K562 (cell line): ENCODE data around the gene GSTM2. TPM values are rescaled to one million over a fixed set of nuclear protein-coding genes. Genes with fewer than 3 reads are reported as not detected.
A peak's percentile ranks its signal among the peaks of the same experiment; 100 is the strongest.
"Not testable (repeated sequence)": the region's sequence is repeated elsewhere in the genome, so short reads cannot be mapped to it uniquely, and the experiment has no call there.

Experiments used
- ATAC-seq: fragments of 200-7000 bp; cut with Tn5 transposase; 3 replicates; pipeline ENCODE4 v1.9.1; 2020; ENCODE audit warnings: moderate library complexity
- BruUV-seq: library from RNA; stranded (reverse); fragments of 400-500 nt; replicated peaks from 2 replicates; lab custom pipeline; 2021; lab: Mats Ljungman, UMichigan
- CTCF ChIA-PET: fragments of 300-600 bp; formaldehyde crosslinking; extraction: SDS; loops from one replicate; lab custom pipeline; 2021; ENCODE audit warnings: low intra/inter-chr PET ratio; lab: Yijun Ruan, JAX
- POLR2A ChIA-PET: fragments of 300-600, 350-650 bp; sonication (Branson Sonifier 250); formaldehyde crosslinking; extraction: SDS; loops from one replicate; lab custom pipeline; 2021; ENCODE audit warnings: antibody characterized with exemption, inconsistent platforms; lab: Yijun Ruan, JAX
- DNase-seq, 4 experiments: peaks; one replicate each; pipeline versions ENCODE4 v3.0.0 to v3.0.0-alpha.2; 2011 to 2018; ENCODE audit warnings: low spot score in 3 of 4, mixed read lengths in 3 of 4; ENCODE audit errors: extremely low read depth in 1 of 4
- FAIRE-seq: peaks from 2 replicates; lab custom pipeline; 2011; peaks lifted over from hg19 to GRCh38; lab: Jason Lieb, UNC
- H2AFZ ChIP-seq: 2 replicates; pipeline ENCODE4 v1.6.0; 2011; ENCODE audit warnings: low read depth, low read length, control low read depth, inconsistent platforms
- H3K27ac ChIP-seq: fragments of 200-600 bp; 3 replicates; pipeline ENCODE4 v1.8.0; 2011; ENCODE audit warnings: low read depth, mild to moderate bottlenecking, control low read depth, inconsistent platforms, low read length, moderate library complexity, mixed read lengths; ENCODE audit errors: extremely low read depth
- H3K27me3 ChIP-seq, 2 experiments: fragments of 300-600 bp in 1 of 2; 2 replicates in 1 of 2; 3 replicates in 1 of 2; pipeline versions ENCODE4 v1.6.0 to v1.8.0; 2011; ENCODE audit warnings: inconsistent platforms in 2 of 2, low read length in 2 of 2, mild to moderate bottlenecking in 1 of 2, mixed read lengths in 1 of 2, moderate library complexity in 1 of 2; ENCODE audit not compliant: control insufficient read depth in 2 of 2, insufficient read depth in 2 of 2
- H3K36me3 ChIP-seq: fragments of 300-600 bp; 3 replicates; pipeline ENCODE4 v1.8.0; 2011; ENCODE audit warnings: mild to moderate bottlenecking, low read length, inconsistent platforms; ENCODE audit not compliant: control insufficient read depth, insufficient read depth
- H3K4me1 ChIP-seq, 2 experiments: fragments of 200-600 bp in 1 of 2; replicated peaks in 1 of 2; 2 replicates in 1 of 2; 3 replicates in 1 of 2; pipeline versions ENCODE4 v1.5.1 to v1.8.0; 2011; ENCODE audit warnings: inconsistent platforms in 2 of 2, low read length in 2 of 2, mild to moderate bottlenecking in 1 of 2, mixed read lengths in 1 of 2, moderate library complexity in 1 of 2; ENCODE audit not compliant: control insufficient read depth in 2 of 2, insufficient read depth in 2 of 2
- H3K4me2 ChIP-seq: 2 replicates; pipeline ENCODE4 v1.6.1; 2011; ENCODE audit warnings: low read length, control low read depth, inconsistent platforms, mixed read lengths; ENCODE audit not compliant: insufficient read depth
- H3K4me3 ChIP-seq: fragments of 200-600 bp; sonication (generic), shearing (Covaris generic); 2 replicates; pipeline ENCODE4 v1.5.1; 2016; ENCODE audit warnings: control low read depth, inconsistent platforms
- H3K79me2 ChIP-seq: fragments of 200-600 bp; 3 replicates; pipeline ENCODE4 v1.8.0; 2011; ENCODE audit warnings: low read length, inconsistent platforms; ENCODE audit not compliant: control insufficient read depth, insufficient read depth
- H3K9ac ChIP-seq, 2 experiments: 2 replicates each; pipeline versions ENCODE4 v1.6.0 to v1.6.1; 2011; ENCODE audit warnings: low read depth in 2 of 2, low read length in 2 of 2, control low read depth in 1 of 2, inconsistent platforms in 1 of 2, mild to moderate bottlenecking in 1 of 2, mixed read lengths in 1 of 2; ENCODE audit not compliant: insufficient read depth in 1 of 2
- H3K9me1 ChIP-seq: one replicate; pipeline ENCODE4 v1.6.0; 2011; ENCODE audit warnings: inconsistent platforms, mild to moderate bottlenecking, low read length, moderate library complexity; ENCODE audit not compliant: control insufficient read depth, insufficient read depth
- H3K9me3 ChIP-seq: replicated peaks from 2 replicates; pipeline ENCODE4 v1.5.1; 2011; ENCODE audit warnings: low read depth, low read length, inconsistent platforms; ENCODE audit not compliant: control insufficient read depth, insufficient read depth
- H4K20me1 ChIP-seq: replicated peaks from 2 replicates; pipeline ENCODE4 v1.6.1; 2011; ENCODE audit warnings: low read length, inconsistent platforms, mixed read lengths; ENCODE audit not compliant: control insufficient read depth, insufficient read depth
- CBX5 ChIP-seq: IDR thresholded peaks from 2 replicates; pipeline ENCODE4 v1.6.1; 2014; ENCODE audit warnings: low read depth, borderline replicate concordance
- TRIM24 ChIP-seq, 2 experiments: fragments of 450-650 bp; IDR thresholded peaks; 2 replicates each; pipeline ENCODE4 v1.6.1; 2016
- TRIM28 ChIP-seq: fragments of 450-650 bp; IDR thresholded peaks from 2 replicates; pipeline ENCODE4 v1.6.1; 2017
- ZNF445 ChIP-seq: fragments of 250-450 bp; sonication (Bioruptor Pico); IDR thresholded peaks from 2 replicates; pipeline ENCODE4 v1.4.0; 2020; ENCODE audit warnings: low read depth, mild to moderate bottlenecking, moderate library complexity
- WGBS: fragments of 100-300 bp; shearing (Covaris generic); methylation state at CpG from one replicate; pipeline ENCODE4 v1.1.6; 2016; ENCODE audit warnings: low coverage, mixed read lengths; ENCODE audit not compliant: insufficient coverage; ENCODE audit errors: missing lambda C conversion rate; 5-methylcytosine and 5-hydroxymethylcytosine counted together
- in situ Hi-C: fragments of 300-500 bp; cut with MboI; formaldehyde crosslinking; loops from 4 replicates; pipeline ENCODE4 v1.15.0; 2018; ENCODE audit warnings: inconsistent platforms, mixed read lengths
- intact Hi-C: fragments of 100-400 bp; cut with micrococcal nuclease; formaldehyde crosslinking; loops from 2 replicates; pipeline ENCODE4 v1.14.2; 2022
- polyA plus RNA-seq, 8 experiments: library from polyadenylated mRNA; depleted of rRNA in 4 of 8; stranded (reverse) in 5 of 8; unstranded in 3 of 8; fragments of >200 nt; fragmentation: Nextera tagmentation in 2 of 8; fragmentation: Illumina TruSeq in 1 of 8; extraction: Ambion mirVana in 2 of 8; extraction: Trizol in 1 of 8; gene quantifications; 2 replicates each; pipeline versions ENCODE4 v1.2.1 to v1.2.3, GENCODE V29; 2011 to 2014; ENCODE audit warnings: inconsistent platforms in 1 of 8, missing spikeins in 1 of 8
- total RNA-seq, 7 experiments: library from RNA; depleted of rRNA in 6 of 7; stranded (reverse); fragments of >200 nt in 6 of 7; fragmentation: Illumina TruSeq in 2 of 7; extraction: Trizol in 2 of 7; gene quantifications; 2 replicates each; pipeline versions ENCODE4 v1.2.1 to v1.2.3, GENCODE V29; 2011 to 2021; ENCODE audit warnings: low replicate concordance in 1 of 7

GSTM2 gene
- total and polyA plus RNA-seq, 9 of the 15 experiments (the other 6 are each of a cell fraction or from before 2014, with no cell fraction given): 1.6 to 15.1 (median 6.8) TPM

- H3K4me3 ChIP-seq, H3K36me3 ChIP-seq, H3K4me1 ChIP-seq, H3K9me1 ChIP-seq, FAIRE-seq, DNase-seq, intact Hi-C loops, H2AFZ ChIP-seq, H3K27ac ChIP-seq, H4K20me1 ChIP-seq, BruUV-seq, CTCF ChIA-PET, in situ Hi-C loops, H3K27me3 ChIP-seq, ATAC-seq, H3K4me2 ChIP-seq, POLR2A ChIA-PET, H3K79me2 ChIP-seq, H3K9me3 ChIP-seq, H3K9ac ChIP-seq: not testable (repeated sequence)
- WGBS: no CpG with 5 or more reads among the region's 4 CpGs
Observed at GRCh38 chr1:109697861-109698260, 30.0 kb downstream of the GSTM2 start.

- H3K27me3 ChIP-seq, H4K20me1 ChIP-seq, H3K27ac ChIP-seq, CTCF ChIA-PET, H3K4me1 ChIP-seq, H3K9me3 ChIP-seq, FAIRE-seq, BruUV-seq, H2AFZ ChIP-seq, POLR2A ChIA-PET, ATAC-seq, H3K79me2 ChIP-seq, H3K4me2 ChIP-seq, H3K36me3 ChIP-seq, H3K9me1 ChIP-seq, H3K4me3 ChIP-seq, H3K9ac ChIP-seq, in situ Hi-C loops: not testable (repeated sequence)
- peak in 1 of 4 experiments; percentile 2 for DNase-seq
- WGBS: 33% methylated on average over 3 of the region's 3 CpGs
- intact Hi-C loops: loop anchor here (5.0 kb wide), 1 partner anchor 61 kb away; no protein-coding TSS in a partner anchor
- TF ChIP-seq CBX5: peak; percentile 77; the same call in 1 of the 2 replicates
- peak in 1 of 2 experiments; percentile 30; a peak in 1 of 4 replicates for TF ChIP-seq TRIM24 (IDR thresholded peaks at IDR 0.05)
- peak; percentile 91 for TF ChIP-seq ZNF445 (CRISPR knock-in tag)
- peak; percentile 85 for TF ChIP-seq TRIM28
Observed at GRCh38 chr1:109702940-109703339, 35.1 kb downstream of the GSTM2 start.
